Activated CD8-positive, alpha-beta memory T cell treated with anti-CD3 and anti-CD28 coated beads, Interleukin-2, amount 10 ng/mL, durations not matched to agents 7 days and 5 days (primary cell): ENCODE results near the gene FUT8. TPM values are rescaled to one million over a fixed set of nuclear protein-coding genes. Genes with fewer than 3 reads are reported as not detected.
"Not testable (repeated sequence)": the region's sequence is repeated elsewhere in the genome, so short reads cannot be mapped to it uniquely, and the experiment has no call there.

Source experiments
- ATAC-seq: fragments of 150-1000 bp; cut with Tn5 transposase; one replicate; pipeline ENCODE4 v1.10.0; 2021; ENCODE audit warnings: moderate library complexity
- CTCF ChIA-PET: fragments of 350-600 bp; sonication (Branson Sonifier 250); formaldehyde crosslinking; loops from one replicate; lab custom pipeline; 2021; ENCODE audit warnings: antibody characterized with exemption; lab: Charles Lee
- DNase-seq: peaks from one replicate; pipeline ENCODE4 v3.0.0-alpha.2; 2020
- H3K27ac Mint-ChIP-seq: one replicate; pipeline ENCODE4 v1.8.0; 2021; ENCODE audit warnings: mild to moderate bottlenecking, mixed read lengths
- H3K27me3 Mint-ChIP-seq: one replicate; pipeline ENCODE4 v1.8.0; 2021; ENCODE audit warnings: mixed read lengths
- H3K36me3 Mint-ChIP-seq: one replicate; pipeline ENCODE4 v1.8.0; 2021; ENCODE audit warnings: mild to moderate bottlenecking, mixed read lengths
- H3K4me1 Mint-ChIP-seq: one replicate; pipeline ENCODE4 v1.8.0; 2021; ENCODE audit warnings: mixed read lengths
- H3K4me3 Mint-ChIP-seq: one replicate; pipeline ENCODE4 v1.8.0; 2021; ENCODE audit warnings: mild to moderate bottlenecking, moderate library complexity, mixed read lengths
- H3K9me3 Mint-ChIP-seq: one replicate; pipeline ENCODE4 v1.8.0; 2022; ENCODE audit warnings: low read depth, mixed read lengths
- total RNA-seq, 2 experiments: library from RNA; stranded (reverse); gene quantifications; one replicate each; pipeline ENCODE4 v1.2.3, GENCODE V29; 2021

FUT8 gene
- total RNA-seq, 2 experiments from 2014 or later, result 114 to 161 TPM

DNA sequence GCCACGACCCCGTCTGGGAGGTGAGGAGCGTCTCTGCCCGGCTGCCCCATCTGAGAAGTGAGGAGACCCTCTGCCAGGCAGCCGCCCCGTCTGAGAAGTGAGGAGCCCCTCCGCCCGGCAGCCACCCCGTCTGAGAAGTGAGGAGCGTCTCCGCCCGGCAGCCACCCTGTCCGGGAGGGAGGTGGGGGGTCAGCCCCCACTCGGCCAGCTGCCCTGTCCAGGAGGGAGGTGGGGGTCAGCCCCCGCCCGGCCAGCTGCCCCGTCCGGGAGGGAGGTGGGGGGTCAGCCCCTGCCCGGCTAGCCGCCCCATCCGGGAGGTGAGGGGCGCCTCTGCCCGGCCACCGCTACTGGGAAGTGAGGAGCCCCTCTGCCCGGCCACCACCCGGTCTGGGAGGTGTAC is 221.1 kb downstream of the FUT8 start:
- H3K27me3 Mint-ChIP-seq, CTCF ChIA-PET, ATAC-seq, H3K9me3 Mint-ChIP-seq, H3K4me3 Mint-ChIP-seq, DNase-seq, H3K27ac Mint-ChIP-seq: not testable (repeated sequence)
- Mint-ChIP-seq H3K4me1 (peaks cover 47% of the 10 kb centered on the region), H3K36me3 (peaks cover 52% of the 10 kb centered on the region)

DNA sequence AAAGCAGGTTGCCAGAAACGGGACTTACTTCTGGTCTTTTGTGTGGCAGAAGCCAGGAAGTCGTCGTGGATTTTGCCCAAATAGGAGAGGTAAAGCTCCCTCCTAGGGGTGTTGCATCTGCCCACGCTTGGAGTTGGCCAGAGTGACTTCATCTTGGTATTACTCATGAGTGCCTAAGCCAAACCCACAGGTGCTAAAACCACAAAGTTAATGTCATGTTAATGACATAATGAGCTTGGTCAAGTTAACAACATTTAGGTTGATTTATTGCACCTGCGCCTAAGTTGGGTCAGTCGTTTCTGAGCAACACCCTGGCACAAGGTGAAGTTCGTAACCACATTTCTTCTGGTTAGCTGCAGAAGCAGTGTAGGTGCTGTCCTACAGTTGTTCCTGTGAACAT is 225.2 kb downstream of the FUT8 start:
- CTCF ChIA-PET, result interaction anchor here (0.9 to 1.9 kb wide), 5 partner anchors 11 to 87 kb away, joined by 3 to 5 read pairs (median 3); no protein-coding TSS in a partner anchor
- Mint-ChIP-seq H3K4me3 (peak overlapping the region; percentile 2), H3K27ac (peak overlapping the region; percentile 76), H3K27me3 (no peaks in the 10 kb centered on the region), H3K4me1 (peaks cover 47% of the 10 kb centered on the region), H3K9me3 (peaks cover 2% of the 10 kb centered on the region), H3K36me3 (peaks cover 64% of the 10 kb centered on the region)
- DNase-seq (peak; percentile 84), ATAC-seq (peak; percentile 94)

DNA sequence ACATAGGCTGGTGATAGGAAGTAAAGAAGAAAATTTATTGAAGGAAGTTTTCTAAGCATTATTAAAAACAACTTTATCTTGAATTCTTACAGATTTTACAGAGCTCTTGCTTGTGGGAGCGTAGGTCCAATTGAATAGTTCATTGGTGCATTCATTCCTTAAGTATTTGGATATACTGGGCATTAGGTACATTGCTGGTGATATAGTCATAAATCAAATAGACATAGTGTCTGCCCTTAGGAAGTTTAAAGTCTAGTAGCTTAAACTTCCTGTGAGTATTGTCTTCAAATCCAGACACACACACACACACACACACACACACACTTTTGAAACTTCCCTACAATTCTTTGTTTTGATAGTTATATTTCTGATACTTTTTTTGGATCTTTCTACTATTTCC is 226.7 kb downstream of the FUT8 start:
- Mint-ChIP-seq H3K27ac (peak overlapping the region; percentile 11), H3K4me1 (peaks cover 47% of the 10 kb centered on the region), H3K27me3 (no peaks in the 10 kb centered on the region), H3K4me3 (no peak overlapping the region), H3K36me3 (peaks cover 64% of the 10 kb centered on the region), H3K9me3 (peaks cover 3% of the 10 kb centered on the region)
- DNase-seq (no peak), ATAC-seq (no peak)
- CTCF ChIA-PET, result interaction anchor here (0.8 to 1.5 kb wide), 2 partner anchors 185 to 320 kb away, joined by 4 read pairs; no protein-coding TSS in a partner anchor

DNA sequence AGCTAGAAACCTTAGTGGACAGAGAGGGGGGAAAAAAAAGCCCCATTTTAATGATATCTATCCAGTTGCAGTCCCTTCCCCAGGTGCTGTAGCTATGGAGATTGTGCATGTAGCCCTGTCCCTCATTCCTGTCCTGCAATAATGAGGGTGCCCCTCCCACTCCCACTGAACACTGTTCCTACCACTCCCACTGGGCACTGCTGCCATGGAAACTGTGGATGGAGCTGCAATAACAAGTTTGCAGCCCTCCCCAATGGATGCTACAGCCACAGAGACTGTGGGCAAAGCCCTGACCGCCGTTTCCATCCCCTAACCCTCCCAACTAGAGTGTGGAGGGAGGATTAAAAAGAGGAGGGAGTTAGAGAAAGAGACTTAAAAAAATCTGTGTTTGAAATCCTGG is 238.3 kb downstream of the FUT8 start:
- CTCF ChIA-PET, result interaction anchor here (1.1 kb wide), 1 partner anchor 63 kb away, joined by 3 read pairs; no protein-coding TSS in a partner anchor
- no peak overlapping the region for H3K4me3 Mint-ChIP-seq
- H3K27me3 Mint-ChIP-seq, result no peaks in the 10 kb centered on the region
- peaks cover 5% of the 10 kb centered on the region for H3K9me3 Mint-ChIP-seq
- H3K4me1 Mint-ChIP-seq, result no peaks in the 10 kb centered on the region
- H3K27ac Mint-ChIP-seq, result no peak overlapping the region
- H3K36me3 Mint-ChIP-seq, result peaks cover 44% of the 10 kb centered on the region
- no peak for ATAC-seq
- no peak for DNase-seq

DNA sequence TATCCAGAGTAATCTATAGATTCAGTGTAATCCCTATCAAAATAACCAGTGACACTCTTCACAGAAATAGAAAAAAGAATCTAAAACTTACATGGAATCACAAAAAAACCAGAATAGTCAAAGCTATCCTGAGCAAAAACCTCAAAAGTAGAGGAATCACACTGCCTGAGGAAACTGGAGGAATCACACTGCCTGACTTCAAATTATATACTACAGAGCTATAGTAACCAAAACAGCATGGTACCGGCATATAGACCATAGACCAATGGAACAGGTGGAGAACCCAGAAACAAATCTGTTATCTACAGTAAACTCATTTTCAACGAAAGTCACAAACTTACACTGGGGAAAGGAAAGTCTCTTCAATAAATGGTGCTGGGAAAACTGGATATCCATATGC is 244.0 kb downstream of the FUT8 start:
- H3K9me3 Mint-ChIP-seq, result peaks cover 5% of the 10 kb centered on the region
- no peak overlapping the region for H3K4me3 Mint-ChIP-seq
- no peaks in the 10 kb centered on the region for H3K27me3 Mint-ChIP-seq
- no peaks in the 10 kb centered on the region for H3K4me1 Mint-ChIP-seq
- peaks cover 43% of the 10 kb centered on the region for H3K36me3 Mint-ChIP-seq
- H3K27ac Mint-ChIP-seq, result no peak overlapping the region
- DNase-seq (no peak), ATAC-seq (no peak)
- CTCF ChIA-PET, result interaction anchor here (0.6 kb wide), 1 partner anchor 34 kb away, joined by 3 read pairs; no protein-coding TSS in a partner anchor

DNA sequence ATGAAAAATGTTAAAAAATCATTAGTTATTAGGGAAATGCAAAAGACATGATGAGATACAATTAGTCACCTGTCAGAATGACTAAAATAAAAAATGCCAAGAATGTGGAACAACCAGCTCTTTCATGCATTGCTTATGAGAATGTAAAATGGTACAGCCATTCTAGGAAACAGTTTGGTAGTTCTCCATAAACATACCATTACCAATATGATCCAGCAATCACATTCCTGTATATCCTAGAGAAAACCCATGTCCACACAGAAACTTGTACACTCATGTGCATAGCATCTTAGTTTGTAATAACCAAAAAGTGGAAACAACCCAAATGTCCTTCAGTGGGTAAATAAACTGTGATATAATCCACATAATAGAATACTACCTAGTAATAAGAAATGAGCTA is 245.7 kb downstream of the FUT8 start:
- peaks cover 2% of the 10 kb centered on the region for H3K9me3 Mint-ChIP-seq
- no peaks in the 10 kb centered on the region for H3K27me3 Mint-ChIP-seq
- CTCF ChIA-PET, result no interaction called here
- DNase-seq, result no peak
- no peaks in the 10 kb centered on the region for H3K4me1 Mint-ChIP-seq
- no peak for ATAC-seq
- no peak overlapping the region for H3K27ac Mint-ChIP-seq
- peaks cover 32% of the 10 kb centered on the region for H3K36me3 Mint-ChIP-seq
- no peak overlapping the region for H3K4me3 Mint-ChIP-seq

DNA sequence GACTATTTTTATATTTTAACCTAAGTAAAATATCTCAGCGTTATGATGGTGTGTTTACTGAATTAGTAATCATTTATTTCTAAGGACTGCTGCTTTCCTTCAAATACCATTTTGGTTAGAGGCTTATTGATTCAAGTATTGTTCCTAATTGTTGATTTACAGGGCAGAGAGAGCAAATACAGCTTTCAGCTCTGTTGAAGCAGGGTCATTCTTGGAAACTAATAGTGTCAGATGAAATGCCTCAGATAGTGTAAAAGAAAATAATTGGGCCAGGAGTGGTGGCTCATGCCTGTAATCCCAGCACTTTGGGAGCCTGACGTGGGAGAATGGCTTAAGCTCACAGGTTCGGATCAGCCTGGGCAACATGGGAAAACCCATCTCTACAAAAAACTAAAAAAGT is 249.3 kb downstream of the FUT8 start:
- DNase-seq, result no peak
- Mint-ChIP-seq H3K9me3 (no peaks in the 10 kb centered on the region), H3K27me3 (no peaks in the 10 kb centered on the region), H3K4me1 (no peaks in the 10 kb centered on the region), H3K36me3 (peaks cover 27% of the 10 kb centered on the region), H3K27ac (no peak overlapping the region), H3K4me3 (no peak overlapping the region)
- CTCF ChIA-PET, result no interaction called here
- no peak for ATAC-seq

DNA sequence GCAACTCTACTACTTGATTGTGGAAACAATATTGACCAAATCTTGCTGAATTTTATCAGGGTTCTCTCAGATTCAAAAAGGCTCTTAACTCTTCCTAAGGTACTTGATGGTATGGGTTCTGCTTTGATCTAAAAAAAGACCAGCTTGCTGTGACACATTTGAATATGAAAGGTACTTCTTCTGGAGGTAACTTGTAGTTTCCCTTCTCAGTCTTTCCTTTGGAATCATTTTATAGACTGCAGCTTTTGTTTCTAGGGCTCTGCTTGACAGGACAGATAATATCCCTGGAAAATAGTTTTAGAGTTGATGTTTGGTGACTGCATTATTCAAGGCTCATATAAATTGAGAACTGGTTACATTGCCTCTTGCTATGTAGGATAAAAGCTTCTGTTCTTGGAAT is 251.9 kb downstream of the FUT8 start:
- no peaks in the 10 kb centered on the region for H3K27me3 Mint-ChIP-seq
- CTCF ChIA-PET, result interaction anchor here (0.8 kb wide), 1 partner anchor 31 kb away, joined by 3 read pairs; no protein-coding TSS in a partner anchor
- DNase-seq, result no peak
- H3K4me1 Mint-ChIP-seq, result no peaks in the 10 kb centered on the region
- ATAC-seq, result no peak
- no peaks in the 10 kb centered on the region for H3K9me3 Mint-ChIP-seq
- peaks cover 22% of the 10 kb centered on the region for H3K36me3 Mint-ChIP-seq
- H3K27ac Mint-ChIP-seq, result no peak overlapping the region
- no peak overlapping the region for H3K4me3 Mint-ChIP-seq

DNA sequence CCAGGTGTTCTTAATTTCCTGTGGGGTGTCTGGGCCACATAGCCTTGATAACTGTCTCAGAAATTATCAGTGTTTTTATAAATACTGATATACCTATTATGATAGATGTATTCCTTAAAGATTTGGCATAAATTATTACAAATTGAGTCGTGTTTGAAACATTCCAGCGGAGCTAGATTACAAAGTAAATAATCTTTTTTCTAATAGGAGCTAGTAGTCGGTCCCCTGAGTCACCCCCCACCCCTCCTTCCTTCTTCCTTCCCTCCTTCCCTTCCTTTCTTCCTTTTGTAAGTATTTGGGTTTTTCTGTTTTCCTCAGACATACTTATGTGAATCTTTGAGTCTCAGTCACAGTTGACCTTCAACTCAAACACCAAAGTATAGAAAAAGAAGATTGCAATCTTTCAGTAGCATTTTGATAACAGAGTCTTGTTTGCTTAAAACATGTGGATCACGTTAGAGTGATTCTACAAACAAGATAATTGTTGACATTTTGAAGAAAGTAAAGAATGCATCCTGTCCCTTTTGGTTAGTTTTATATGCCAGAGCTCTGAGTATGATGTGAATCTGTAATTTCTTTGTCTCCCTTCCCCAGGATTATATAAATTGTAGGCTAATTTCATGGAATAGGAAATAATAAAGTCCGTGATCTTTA is 264.0 kb downstream of the FUT8 start:
- ATAC-seq (no peak), DNase-seq (no peak)
- H3K27ac Mint-ChIP-seq, result no peak overlapping the region
- CTCF ChIA-PET, result no interaction called here
- peaks cover 28% of the 10 kb centered on the region for H3K36me3 Mint-ChIP-seq
- H3K9me3 Mint-ChIP-seq, result no peaks in the 10 kb centered on the region
- no peaks in the 10 kb centered on the region for H3K4me1 Mint-ChIP-seq
- H3K4me3 Mint-ChIP-seq, result no peak overlapping the region
- H3K27me3 Mint-ChIP-seq, result no peaks in the 10 kb centered on the region

DNA sequence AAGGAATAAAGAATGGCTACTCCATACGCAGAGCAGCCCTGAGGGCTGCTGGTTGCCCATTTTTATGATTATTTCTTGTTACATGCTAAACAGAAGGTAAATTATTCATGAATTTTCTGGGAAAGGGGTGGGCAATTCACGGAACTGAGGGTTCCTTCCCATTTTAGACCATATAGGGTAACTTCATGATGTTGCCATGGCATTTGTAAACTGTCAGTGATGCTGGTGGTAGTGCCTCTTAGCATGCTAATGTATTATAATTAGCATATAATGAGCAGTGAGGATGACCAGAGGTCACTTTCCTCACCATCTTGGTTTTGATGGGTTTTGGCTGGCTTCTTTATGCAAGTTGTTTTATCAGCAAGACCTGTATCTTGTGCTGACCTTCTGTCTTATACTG is 273.0 kb downstream of the FUT8 start:
- Mint-ChIP-seq H3K27me3 (no peaks in the 10 kb centered on the region), H3K4me1 (no peaks in the 10 kb centered on the region), H3K36me3 (peaks cover 48% of the 10 kb centered on the region), H3K9me3 (peaks cover 5% of the 10 kb centered on the region), H3K4me3 (no peak overlapping the region), H3K27ac (no peak overlapping the region)
- ATAC-seq, result no peak
- CTCF ChIA-PET, result interaction anchor here (0.8 kb wide), 1 partner anchor 11 kb away, joined by 3 read pairs; no protein-coding TSS in a partner anchor
- DNase-seq, result no peak

DNA sequence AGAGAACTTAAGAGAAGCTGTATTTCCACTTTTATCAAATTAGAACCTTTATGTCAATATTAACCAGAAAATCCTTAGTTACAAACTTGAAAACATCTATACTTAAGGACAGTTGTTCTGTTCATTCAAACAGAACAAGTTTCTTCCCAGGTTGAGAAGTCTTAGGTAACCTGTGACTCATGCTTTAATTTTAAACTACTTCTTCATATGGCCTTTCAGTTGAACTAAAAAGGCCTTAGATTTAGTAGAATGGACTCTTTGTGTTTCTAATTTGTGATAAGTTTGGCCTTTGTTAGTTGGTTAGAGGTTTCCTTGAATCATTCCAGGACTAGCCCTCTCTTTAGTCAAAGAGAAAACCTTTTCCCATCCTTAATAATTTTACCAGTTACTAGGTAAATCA is 274.2 kb downstream of the FUT8 start:
- DNase-seq, result no peak
- CTCF ChIA-PET, result interaction anchor here (0.8 kb wide), 2 partner anchors 12 to 27 kb away, joined by 3 read pairs; no protein-coding TSS in a partner anchor
- no peak for ATAC-seq
- Mint-ChIP-seq H3K4me1 (no peaks in the 10 kb centered on the region), H3K27ac (no peak overlapping the region), H3K27me3 (no peaks in the 10 kb centered on the region), H3K36me3 (peaks cover 51% of the 10 kb centered on the region), H3K4me3 (no peak overlapping the region), H3K9me3 (peaks cover 5% of the 10 kb centered on the region)

DNA sequence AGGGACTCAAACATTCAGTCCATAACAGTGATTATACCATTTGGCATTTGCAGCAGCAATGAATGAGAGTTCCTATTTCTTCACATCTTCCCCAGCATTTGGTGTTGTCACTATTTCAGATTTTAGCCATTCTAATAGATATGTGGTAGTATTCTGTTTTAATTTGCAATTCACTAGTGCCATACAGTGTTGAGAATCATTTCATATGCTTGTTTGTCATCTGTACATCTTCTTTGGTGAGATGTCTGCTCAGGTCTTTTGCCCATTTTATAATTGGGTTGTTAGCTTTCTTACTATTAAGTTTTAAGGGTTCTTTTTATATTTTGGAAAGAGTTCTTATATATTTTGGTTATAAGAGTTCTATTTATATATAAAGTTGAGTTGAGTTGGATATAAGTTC is 276.5 kb downstream of the FUT8 start:
- Mint-ChIP-seq H3K27me3 (no peaks in the 10 kb centered on the region), H3K9me3 (peaks cover 5% of the 10 kb centered on the region), H3K36me3 (peaks cover 53% of the 10 kb centered on the region), H3K4me3 (no peak overlapping the region), H3K27ac (no peak overlapping the region), H3K4me1 (no peaks in the 10 kb centered on the region)
- CTCF ChIA-PET, result no interaction called here
- DNase-seq, result no peak
- ATAC-seq, result no peak

DNA sequence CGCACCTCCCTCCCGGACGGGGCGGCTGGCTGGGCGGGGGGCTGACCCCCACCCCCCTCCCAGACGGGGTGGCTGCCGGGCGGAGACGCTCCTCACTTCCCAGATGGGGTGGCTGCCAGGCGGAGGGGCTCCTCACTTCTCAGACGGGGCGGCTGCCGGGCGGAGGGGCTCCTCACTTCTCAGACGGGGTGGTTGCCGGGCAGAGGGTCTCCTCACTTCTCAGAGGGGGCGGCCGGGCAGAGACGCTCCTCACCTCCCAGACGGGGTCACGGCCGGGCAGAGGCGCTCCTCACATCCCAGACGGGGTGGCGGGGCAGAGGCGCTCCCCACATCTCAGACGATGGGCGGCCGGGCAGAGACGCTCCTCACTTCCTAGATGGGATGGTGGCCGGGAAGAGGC is 280.0 kb downstream of the FUT8 start:
- H3K36me3 Mint-ChIP-seq, result peaks cover 52% of the 10 kb centered on the region
- H3K4me1 Mint-ChIP-seq, H3K4me3 Mint-ChIP-seq, CTCF ChIA-PET, H3K9me3 Mint-ChIP-seq, ATAC-seq, H3K27me3 Mint-ChIP-seq, DNase-seq, H3K27ac Mint-ChIP-seq: not testable (repeated sequence)

DNA sequence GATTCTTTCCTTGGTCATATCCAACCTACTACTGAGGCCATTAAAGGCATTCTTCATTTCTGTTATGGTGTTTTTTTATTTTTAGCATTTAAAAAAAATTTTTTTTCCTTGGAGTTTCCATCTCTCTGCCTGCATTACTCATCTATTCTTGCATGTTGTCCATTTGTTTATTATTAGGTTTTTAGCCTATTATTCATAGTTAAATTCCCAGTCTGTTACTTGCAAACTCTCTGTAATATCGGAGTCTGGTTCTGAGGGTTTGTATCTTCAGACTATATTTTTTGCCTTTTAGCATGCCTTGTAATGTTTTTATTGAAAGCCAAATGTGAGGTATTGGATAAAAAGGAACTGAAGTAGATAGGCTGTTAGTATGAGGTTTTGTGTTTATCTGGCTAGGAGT is 284.3 kb downstream of the FUT8 start:
- Mint-ChIP-seq H3K4me1 (no peaks in the 10 kb centered on the region), H3K27ac (no peak overlapping the region), H3K9me3 (no peaks in the 10 kb centered on the region), H3K4me3 (no peak overlapping the region), H3K27me3 (no peaks in the 10 kb centered on the region), H3K36me3 (peaks cover 23% of the 10 kb centered on the region)
- ATAC-seq, result no peak
- DNase-seq, result no peak
- CTCF ChIA-PET, result no interaction called here
